ENCODE measurements around the gene SEC16B.

Gene SEC16B

DNA sequence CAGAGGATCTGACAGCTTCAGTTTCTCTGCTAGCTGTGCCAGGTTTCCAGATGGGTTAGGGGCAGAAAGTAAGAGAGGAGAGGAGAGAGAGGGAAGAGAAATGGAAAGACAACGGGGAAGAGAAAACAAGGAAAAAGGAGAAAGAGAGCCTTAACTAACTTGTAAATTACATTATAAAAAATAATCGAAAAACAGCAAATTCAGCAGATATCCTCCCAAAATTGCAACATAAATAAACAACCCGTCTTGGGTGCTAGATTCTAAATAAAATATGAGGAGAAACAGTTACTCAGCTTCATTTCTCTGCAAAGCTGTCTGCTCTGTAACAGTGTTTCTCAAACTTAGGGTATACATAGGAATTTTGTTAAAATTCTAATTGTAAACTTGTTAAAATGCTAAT, 29.2 kb downstream of the SEC16B start:
- DNase-seq: no peak

DNA sequence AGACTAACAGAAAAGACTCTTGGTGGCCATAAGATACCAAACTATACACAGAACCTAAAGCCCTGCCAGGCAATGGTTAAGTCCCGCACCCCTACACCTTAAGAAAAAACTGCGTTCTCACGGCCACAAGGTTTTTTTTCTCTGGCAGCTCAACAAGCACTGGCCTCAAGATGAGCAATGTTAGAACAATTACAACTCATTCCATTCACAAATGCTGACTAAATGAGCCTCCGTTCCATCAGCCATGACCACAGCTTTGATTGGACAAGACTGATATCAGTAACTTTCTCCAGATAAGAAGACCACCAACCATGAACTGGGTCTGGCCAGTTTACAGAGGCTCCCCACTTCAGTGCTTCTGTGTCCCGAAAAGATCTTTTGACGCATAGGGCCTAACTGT, 31.9 kb downstream of the SEC16B start:
- DNase-seq: no peak

DNA sequence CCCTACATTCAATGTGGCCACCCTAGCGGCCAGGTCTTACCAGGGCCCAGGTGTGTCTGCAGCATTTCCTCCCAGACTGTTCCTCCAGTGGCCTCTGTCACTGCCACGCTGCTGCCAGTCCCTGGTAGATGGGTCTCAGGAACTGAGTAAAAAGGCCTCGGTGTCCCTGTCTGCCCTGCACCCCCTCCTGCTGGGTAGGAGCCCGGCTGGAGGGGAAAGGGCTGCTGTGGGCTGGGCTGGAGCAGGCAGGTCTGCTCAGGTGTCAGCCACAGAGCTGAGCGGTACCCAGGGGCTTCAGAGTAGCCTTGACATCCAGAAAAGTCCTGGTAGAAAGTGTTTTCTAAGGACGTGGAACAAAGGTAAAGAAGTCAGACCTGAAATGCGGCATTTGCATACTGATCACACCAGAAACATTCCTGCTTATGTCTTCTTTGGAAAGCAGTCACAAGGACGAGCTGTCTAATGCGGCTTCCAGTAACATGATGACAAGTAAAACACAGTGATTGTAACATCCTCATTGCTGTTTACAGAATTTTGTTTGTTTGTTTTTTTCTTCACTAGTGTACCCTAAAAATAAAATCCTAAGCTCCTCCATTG, 32.6 kb downstream of the SEC16B start:
- DNase-seq: no peak

DNA sequence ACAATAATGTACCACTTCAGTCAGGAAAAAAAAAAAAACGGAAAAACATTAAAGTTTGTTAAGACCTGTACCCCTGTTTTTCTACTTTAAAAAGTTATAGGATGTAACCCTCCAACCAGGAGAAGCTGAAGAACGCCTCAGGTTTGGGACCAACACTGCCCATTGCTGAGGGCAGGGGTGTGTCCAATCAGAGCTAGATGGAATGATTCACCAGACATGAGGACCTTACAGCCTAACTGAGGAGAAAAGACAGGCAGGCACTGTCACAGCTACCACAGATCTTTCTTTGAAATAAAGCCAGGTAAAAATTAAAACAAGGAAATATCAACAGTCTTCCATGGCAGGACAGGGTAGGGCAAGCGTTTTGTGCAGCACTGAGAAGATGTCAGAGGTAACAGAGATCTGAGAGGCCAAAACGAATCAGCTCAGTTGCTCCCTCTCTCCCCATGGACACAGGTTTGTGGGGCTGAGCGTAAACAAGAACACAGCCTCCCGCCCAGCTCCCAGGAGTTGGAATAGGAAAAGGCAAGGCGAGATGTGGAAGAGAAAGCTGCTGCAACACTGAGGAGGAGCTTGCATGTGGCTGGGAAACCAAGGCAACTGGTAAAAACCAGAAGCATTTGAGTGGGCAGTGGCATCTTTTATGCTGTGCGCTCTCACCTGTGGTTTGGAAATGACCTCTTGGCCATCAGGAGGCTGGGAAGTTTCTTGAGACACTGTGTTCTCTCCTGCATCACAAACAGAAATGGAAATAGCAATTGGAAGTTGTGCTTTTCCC, 34.0 kb downstream of the SEC16B start:
- DNase-seq: no peak

DNA sequence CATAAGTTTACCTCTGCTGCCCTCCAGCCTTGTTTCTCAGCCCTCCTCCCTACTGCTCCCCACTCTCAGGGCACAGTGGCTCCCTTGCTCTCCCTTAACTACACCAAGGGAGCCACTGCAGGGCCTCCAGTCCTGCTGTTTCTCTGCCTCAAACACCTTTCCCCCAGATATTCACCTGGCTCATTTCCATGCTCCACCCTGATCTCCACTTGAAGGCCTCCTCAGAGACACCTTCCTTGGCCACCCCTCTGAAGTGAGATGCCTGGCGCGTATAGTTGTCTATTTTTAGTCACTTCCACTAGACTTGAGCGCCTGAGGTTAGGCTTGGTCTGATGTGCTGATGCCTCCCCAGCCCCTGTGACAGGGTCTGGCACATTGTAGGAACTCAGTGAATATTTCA, 34.9 kb downstream of the SEC16B start:
- DNase-seq: no peak

DNA sequence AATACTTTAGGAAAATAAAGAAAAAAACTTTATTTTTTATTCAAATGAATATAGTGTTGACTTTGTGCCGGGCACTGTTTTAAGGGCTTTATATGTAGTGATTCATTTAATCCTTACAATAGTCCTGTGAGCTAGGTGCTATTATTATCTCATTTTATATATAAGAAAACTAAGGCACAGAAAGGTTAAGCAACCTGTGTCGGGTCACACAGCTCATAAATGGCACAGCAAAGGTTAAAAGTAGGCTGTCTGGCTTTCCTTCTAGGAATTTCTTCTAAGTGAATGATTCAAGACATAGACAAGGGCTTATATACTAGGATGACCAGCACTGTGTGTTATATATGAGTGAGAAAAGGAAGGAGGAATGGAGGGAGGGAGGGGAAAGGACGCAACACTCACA, 35.4 kb downstream of the SEC16B start:
- DNase-seq: no peak

DNA sequence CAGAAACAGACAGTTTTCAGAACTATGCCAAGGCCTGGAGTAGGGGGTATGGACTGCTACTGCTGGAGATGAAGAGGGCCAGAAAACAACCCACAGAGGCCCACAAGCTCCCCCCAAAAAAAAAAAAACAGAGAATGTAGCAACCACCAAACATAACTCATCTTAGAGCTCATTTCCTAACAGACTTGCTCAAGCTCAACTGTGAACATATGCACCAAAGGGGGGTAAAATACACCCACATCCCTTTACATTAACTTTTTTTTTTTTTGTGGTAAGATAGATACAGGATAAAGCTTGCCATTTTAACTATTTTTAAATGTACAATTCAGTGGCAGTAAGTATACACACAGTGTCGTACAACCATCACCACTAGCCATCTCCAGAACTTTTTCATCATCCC, 36.0 kb downstream of the SEC16B start:
- DNase-seq: no peak

DNA sequence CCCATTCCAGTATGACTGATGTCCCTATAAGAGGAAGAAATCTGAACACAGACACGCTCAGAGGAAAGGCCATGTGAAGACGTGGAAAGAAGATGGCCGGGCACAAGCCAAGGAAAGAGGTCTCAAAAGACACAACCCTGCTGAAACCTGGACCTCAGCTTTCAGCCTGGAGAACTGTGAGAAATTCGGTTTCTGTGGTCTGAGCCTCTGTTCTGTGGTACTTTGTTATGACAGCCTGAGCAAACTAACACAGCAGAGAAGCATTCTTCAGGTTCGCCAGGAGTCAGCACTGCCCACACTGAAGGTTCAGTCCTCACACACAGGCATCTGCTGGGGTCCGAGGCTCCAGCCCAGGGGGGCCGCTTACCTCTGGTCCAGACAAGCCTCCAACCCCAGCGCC, 37.7 kb downstream of the SEC16B start:
- DNase-seq: no peak

DNA sequence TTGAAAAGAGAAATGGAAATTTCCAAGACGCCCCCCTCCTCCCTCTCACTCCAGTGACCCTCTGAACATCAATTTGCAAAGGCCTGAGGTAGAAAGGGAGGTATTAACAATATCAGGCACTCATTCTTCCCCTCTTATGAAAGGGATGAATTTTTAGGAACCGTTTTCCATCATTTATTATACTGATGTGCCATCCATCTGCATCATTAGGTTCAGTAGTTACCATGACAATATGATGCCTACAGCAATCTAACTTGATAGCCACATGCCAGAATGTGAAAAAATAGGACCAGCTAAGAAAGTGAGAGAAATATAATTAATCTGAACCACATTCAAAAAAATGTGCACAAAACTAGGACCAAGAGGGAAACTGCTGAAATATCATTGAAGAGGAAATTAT, 40.9 kb downstream of the SEC16B start:
- DNase-seq: no peak

DNA sequence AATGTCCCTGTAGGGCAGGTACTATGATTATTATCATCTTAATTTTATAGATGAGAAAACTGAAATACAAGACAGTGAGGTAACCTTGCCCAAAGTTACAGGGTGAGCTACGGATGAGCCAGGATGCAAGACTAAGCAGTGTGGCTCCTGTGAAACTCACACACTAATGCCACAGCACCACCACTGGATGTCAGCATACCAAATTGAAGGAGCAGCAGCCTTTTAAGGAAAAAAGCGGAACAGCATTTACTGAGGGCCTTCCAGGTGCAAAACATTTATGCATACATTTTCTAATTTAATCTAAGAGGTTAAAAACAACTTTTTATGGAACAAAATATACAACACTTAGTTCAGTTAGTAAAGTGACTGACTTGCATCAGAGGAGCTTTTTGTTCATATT, 41.7 kb downstream of the SEC16B start:
- DNase-seq: no peak

DNA sequence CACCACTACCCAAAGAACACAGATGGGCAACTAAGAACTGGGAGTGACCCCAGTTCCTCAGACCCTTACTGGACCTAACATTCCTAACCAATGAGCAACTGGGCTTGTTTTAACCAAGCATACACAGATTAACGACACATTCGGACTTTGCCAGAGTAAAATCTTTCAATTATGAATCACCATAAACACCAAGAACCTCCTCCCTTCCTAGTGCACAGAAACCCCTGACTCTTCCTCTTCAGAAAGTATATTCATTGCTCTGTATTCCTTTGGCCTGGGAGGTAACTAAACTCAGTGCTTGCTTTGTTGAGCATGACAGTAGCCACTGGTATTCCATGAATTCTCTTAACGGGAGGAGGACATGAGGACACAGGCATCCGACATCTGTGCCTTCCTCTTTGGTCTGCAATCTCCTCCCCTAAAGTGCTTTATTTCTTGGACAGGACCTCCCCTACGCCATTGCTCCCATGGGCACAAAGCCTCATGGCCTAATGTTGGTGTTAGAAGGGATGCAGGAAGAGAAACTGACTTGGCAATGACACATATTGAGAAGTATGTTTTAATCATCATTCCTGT, 42.7 kb downstream of the SEC16B start:
- DNase-seq: no peak

DNA sequence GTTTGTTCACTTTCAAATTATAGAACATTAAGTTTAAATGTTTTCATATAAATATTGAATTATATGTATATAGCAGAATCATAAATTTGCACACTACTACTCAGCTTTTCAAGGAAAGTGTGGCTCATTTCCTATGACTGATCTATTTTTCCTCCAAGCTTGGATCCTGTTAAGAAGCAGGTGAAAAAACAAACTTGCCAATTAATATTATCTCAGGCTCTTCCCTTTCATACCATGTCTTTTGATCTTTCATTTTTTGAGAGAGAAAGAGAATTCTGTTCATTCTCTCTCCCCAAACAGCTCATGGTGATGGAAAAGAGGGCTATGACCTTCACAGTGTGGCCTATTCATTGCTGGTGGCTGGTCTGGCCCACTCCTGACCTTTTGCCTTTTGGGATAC, 43.7 kb downstream of the SEC16B start:
- no peak for DNase-seq

DNA sequence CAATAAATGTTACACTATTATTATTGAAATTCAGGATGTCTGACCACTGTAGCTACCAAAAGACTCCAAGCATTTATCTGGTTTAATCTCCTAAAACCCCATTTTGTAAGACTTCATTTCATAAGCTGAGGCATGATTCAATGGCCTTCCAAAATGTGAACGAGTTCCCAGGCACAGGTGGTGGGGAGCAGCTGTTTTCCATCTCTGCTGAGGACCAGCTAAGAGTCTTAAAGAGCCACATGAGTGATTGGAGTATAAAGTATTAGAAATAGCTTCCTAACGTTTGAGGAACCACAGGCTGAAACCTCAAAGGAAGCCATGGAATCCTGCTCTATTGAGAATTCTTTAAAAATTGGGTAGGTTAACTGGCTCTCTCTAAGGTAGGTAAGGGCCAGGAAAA, 44.9 kb downstream of the SEC16B start:
- no peak for DNase-seq

DNA sequence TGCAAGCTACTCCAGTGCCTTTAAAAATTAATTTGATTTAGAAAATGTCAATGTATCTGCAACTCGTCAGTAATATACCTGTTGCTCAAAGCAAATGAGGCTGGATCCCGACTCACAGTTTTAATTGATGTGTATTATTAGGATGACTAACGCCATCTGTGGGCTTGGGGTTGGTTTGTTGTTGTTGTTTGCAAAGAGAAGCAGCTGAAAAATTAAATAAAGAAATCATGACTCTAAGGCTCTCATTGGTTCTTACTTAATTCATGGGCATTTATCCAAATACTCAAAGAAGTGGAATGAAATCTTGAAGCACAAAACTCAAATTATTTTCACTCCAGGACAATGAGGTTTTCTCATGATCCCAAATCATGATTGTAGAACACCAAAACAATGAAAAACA, 46.4 kb downstream of the SEC16B start:
- no peak for DNase-seq

DNA sequence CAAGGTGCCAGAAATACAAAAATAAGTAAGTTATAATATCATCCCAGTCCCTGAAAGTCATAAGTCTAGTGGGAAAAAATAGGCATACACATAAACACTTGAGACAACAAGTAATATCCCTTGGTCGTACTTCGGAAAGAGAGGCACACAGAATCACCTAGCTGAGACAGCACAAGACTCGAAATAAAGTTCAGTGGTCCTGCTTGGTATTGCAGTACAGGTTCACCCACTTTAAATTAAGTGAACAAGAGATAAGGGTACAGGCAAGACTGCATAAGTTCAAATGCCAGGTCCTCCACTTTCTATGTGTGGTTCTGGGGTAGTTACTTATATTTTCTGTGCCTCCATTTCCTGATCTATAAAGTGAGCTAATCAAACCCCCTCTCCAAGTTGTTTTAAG, 47.6 kb downstream of the SEC16B start:
- no peak for DNase-seq

DNA sequence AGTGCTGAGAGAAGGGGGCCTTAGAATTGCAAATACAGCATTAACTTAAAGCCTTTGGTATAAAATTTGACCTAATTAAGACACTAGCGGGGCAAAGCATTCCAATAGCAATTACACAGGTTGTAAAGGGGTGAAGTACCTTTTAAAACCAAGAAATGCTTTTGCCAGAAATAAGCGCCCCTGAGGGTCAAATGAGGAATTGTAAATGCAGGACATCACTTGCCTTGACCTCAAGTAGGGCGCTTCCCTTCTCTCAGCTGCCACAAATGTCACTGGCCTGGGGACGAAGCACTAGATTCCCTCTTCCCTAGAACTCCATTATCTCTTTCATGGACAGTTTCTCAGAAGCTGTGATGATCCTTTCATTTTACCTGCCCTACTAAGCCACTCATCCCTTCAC, 48.3 kb downstream of the SEC16B start:
- no peak for DNase-seq

DNA sequence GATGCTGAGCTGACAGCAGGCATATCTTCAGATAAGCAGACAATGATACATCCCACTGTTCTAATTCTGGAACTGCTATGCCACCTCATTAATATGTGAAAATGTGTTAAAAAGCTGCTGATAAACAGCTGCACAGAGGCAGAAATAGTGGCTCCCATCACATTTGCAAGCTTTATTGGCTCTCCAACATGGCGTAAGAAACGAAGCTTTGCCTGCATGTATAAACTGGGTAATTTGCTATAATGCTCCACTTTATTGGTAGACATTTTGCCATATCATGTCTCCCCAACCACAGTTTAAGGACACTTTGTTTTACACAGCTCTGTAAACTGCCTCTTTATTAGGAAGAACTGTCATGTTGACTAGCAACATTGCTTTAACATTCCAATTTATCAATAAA, 49.8 kb downstream of the SEC16B start:
- DNase-seq: no peak

DNA sequence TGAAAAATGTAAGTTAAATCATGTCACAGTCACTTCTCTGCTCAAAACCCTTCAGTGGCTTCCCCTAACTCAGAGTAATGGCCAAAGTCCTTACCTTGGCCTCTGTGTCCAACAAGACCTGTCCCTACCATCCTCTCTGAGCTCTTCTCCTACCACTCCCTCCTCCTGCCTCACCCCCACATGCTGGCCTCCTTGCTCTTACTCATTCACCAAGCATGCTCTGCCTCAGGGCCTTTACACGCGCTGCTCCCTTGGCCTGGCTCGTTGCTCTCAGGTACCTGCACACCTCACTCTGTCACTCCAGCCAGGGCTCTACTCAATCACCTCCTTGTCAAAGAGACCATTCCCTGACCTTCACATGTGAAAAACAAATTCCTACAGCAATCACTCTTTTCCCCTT, 54.2 kb downstream of the SEC16B start:
- no peak for DNase-seq

DNA sequence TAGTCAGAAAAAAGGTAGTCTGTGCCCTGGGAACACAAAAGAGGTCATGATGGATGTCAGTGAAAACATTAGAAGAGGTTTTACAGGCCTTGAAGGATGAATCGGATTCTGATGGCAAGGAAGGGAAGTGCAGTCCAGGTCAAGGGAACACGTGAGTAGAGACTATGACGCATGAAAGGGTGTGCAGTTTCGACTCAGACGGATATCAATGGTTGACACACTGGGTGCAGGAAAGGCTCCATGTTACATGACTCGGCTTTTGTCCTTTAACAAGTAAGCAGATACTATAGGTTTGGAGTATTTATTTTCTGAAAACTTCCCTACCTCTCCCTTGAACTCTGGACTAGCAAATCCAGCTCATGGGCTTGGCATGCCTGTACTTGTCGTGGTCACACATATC, 55.3 kb downstream of the SEC16B start:
- no peak for DNase-seq

DNA sequence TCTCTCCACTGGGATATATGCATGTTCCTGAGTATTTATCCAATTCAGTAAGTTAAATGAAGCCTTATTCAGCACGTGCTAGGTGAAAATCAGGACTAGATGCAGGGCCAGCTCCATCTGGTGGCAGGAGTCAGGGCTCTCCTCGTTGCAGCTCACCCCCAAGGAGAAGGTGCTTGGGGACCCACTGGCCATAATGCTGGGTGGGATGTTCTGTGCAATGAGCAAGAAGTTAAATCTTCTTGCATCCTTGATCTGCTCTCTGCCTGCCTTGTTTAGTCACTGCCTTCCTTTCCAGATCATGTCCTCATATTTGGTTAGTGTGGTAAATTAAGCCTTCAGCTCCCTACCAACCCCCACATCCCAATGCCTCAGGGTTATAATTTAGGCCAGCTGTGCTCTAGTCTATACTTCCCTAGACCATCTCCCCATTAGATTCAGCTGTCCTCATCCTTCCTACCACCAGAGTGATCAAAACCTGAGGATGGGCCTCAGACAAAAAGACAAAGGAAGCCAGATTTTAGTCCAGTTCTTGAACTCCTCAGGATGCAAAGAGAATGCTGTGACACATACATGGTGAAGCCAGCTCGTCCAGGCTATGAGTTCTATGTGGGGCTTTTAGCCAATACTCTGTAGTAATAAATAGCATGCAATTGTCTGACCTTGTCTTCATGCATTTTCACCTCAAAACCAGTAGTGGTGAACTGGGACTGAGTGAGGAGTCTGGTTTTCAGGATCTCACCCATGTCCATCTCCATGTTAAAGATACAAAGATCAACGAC, 55.9 kb downstream of the SEC16B start:
- DNase-seq: no peak

DNA sequence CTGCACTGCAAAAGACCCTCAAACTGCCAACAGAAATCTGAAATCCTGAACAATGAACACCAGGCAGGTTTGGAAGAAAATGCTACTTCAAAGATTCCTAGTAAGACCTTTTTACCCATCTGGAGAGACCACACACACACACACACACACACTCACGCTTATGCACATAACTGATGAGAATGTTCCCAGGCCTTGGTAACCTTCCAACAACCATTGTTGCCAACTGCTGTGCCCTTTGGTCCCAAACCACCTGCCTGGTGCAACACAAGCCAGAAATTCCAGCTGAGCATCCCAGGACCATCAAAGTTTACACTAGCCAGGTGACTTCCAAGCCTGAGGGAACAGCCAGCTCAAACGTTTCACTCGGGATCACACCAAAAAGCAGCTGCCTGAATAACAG, 56.9 kb downstream of the SEC16B start:
- DNase-seq: no peak

DNA sequence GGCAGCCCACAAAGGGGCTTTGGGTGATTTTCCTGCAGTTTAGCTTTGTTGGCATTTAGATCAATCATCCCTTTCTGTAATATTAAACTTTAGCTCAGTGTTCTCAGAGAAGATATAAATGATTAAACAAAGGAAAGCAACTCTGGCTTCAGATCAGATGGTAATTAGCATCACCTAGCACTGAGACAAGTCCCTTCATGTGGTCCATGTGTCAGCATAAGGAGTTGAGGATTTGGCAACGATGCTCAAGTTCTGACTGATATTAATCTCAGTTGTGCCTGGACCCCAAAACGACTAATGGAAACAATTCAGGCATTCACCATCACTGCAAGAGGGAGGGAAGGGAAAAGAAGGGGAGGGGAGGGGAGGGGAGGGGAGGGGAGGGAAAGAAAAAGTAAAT, 60.4 kb downstream of the SEC16B start:
- DNase-seq: no peak

DNA sequence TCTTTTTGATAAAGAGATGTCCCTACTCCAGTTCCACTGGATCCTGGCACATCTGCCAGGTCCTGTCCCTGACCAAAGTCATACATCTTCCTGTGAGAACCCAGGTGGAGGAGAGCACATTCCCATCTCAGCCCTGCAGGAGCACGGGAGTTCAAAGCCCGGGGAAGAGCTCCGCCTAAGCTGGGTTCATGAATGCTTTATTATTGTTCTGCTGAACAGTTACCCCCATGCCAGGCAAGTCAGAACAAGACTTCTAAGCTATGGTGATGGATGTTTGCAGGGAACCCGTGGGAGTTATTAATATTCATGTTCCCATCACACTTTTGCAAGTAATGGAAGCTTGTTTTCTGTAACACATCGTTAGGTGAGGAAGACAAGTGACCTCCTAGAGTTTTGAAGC, 62.9 kb downstream of the SEC16B start:
- DNase-seq: no peak

DNA sequence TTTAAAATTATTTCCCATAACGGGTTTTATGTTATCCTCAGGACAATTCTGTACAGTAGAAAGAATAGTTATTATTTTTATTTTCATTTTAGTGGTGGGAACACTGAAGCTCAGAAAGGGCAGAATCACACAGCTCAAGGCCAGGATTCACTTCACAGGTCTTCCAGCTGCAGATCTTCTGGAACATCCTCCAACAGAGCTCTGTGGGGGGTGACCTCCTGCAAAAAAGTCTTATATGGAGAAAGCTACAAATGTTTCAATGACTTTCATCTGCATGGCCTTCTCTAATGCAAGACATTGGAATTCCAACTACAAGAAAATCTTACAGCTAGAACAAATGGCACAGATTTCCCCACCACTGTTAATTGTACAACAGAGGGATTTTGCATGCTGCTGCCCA, 64.2 kb downstream of the SEC16B start:
- DNase-seq: no peak

Measured in activated effector memory CD4-positive, alpha-beta T cell treated with Interleukin-2 at 50 U/mL for 16 hours (primary cell).